MCF 10A (cell line): ENCODE measurements around the gene DNAH12. TPM values are rescaled to one million over a fixed set of nuclear protein-coding genes. Genes with fewer than 3 reads are reported as not detected.
A peak's percentile ranks its signal among the peaks of the same experiment; 100 is the strongest.

Source experiments
- Bru-seq: library from RNA; stranded (reverse); fragments of 400-500 nt; gene quantifications from one replicate; lab custom pipeline; 2021; lab: Mats Ljungman, UMichigan
- BruChase-seq, 2 experiments: library from RNA; stranded (reverse); fragments of 400-500 nt; gene quantifications; one replicate each; lab custom pipeline; 2021; lab: Mats Ljungman, UMichigan
- BruUV-seq: library from RNA; stranded (reverse); fragments of 400-500 nt; replicated peaks from 2 replicates; lab custom pipeline; 2021; lab: Mats Ljungman, UMichigan
- CTCF ChIA-PET: fragments of 300-600 bp; sonication (Branson Sonifier 250); formaldehyde crosslinking; extraction: SDS; loops from one replicate; lab custom pipeline; 2021; ENCODE audit warnings: antibody characterized with exemption, inconsistent platforms; lab: Yijun Ruan, JAX
- POLR2A ChIA-PET: fragments of 300-600, 350-650 bp; sonication (Branson Sonifier 250); formaldehyde crosslinking; extraction: SDS; loops from one replicate; lab custom pipeline; 2020; ENCODE audit warnings: antibody characterized with exemption, inconsistent platforms; lab: Yijun Ruan, JAX
- DNase-seq: peaks from one replicate; pipeline ENCODE4 v3.0.0-alpha.2; 2018; ENCODE audit not compliant: unreplicated experiment
- H3K27ac Mint-ChIP-seq: one replicate; pipeline ENCODE4 v1.8.0; 2022; ENCODE audit warnings: mild to moderate bottlenecking, low read depth, mixed read lengths; ENCODE audit not compliant: unreplicated experiment
- H3K27me3 Mint-ChIP-seq: one replicate; pipeline ENCODE4 v1.8.0; 2022; ENCODE audit warnings: mixed read lengths; ENCODE audit not compliant: insufficient read depth, unreplicated experiment
- H3K36me3 Mint-ChIP-seq: one replicate; pipeline ENCODE4 v1.8.0; 2022; ENCODE audit warnings: mild to moderate bottlenecking, moderate library complexity, mixed read lengths; ENCODE audit not compliant: insufficient read depth, unreplicated experiment
- H3K4me1 Mint-ChIP-seq: one replicate; pipeline ENCODE4 v1.8.0; 2022; ENCODE audit warnings: mixed read lengths; ENCODE audit not compliant: insufficient read depth, unreplicated experiment
- H3K4me3 Mint-ChIP-seq: one replicate; pipeline ENCODE4 v1.8.0; 2022; ENCODE audit warnings: mild to moderate bottlenecking, moderate library complexity, mixed read lengths; ENCODE audit not compliant: unreplicated experiment
- H3K9me3 Mint-ChIP-seq: one replicate; pipeline ENCODE4 v1.8.0; 2022; ENCODE audit warnings: mixed read lengths; ENCODE audit not compliant: unreplicated experiment
- CTCF ChIP-seq: fragments of 200-600 bp; IDR thresholded peaks from one replicate; pipeline ENCODE4 v1.8.0; 2022; ENCODE audit warnings: antibody characterized with exemption, mild to moderate bottlenecking; ENCODE audit not compliant: unreplicated experiment
- intact Hi-C: fragments of 100-400 bp; cut with micrococcal nuclease; formaldehyde crosslinking; loops from 2 replicates; pipeline ENCODE4 v1.14.1; 2022
- long read RNA-seq: library from polyadenylated mRNA; stranded (forward); transcript quantifications from one replicate; pipeline ENCODE4 v2.0.0, GENCODE V29; 2022
- total RNA-seq: library from RNA; stranded (reverse); gene quantifications from 2 replicates; pipeline ENCODE4 v1.2.3, GENCODE V29; 2022

DNAH12 gene
- total RNA-seq (0.47 and 0.58 TPM in 2 replicates), Bru-seq, nascent RNA (percentile 23 among the genes with signal in this experiment), BruChase-seq, experiment 1, labeled RNA remaining after a 6-hour chase (percentile 44 among the genes with signal in this experiment), BruChase-seq, experiment 2, labeled RNA remaining after a 2-hour chase (percentile 31 among the genes with signal in this experiment)
- long read RNA-seq = 0 reads

DNA sequence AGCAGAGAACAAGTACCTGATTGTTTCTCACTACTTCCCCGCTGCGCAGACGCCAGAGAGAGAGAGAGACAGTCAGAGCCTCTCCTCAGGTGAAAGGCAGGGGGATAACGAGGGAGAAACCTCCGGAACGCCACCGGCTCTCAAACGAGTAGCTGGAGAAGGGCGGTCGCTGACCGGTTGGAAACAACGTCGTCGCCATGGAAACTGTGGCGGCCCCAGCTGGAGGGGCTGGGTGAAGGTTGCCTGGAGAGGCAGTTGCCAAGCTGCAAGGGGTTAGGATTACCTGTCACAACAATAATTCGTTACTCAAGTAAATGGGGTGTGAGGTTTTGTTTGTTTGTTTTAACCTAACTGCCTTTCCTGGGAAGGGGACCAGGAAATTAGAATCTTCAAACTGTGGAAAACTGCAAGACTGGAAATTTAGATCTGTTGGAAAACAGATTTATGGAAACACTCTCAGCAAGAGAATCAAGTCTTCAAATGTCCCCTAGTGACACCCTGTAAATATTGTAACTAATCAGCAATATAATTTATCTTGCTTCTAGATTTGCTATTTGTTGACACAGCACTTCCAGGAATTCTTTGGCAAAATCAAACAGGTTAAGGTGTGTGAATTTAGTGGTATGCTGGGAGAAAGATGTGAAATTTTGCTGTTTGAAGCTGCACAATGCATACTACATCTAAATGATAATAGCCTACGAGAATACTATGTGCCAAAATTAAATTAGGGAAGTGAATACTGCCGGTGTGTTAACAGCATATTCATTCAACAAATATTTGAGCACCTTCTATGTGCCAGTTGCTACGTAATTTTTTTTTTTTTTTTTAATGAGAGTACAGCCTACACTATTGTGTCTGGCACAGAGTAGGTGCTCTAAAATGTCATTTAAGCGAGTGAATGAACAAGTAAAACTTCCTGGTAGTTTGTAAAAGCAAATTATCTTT lies at the start of gene DNAH12:
DNAH12 (minus strand) TSS at position 164 of the 945 bp plus-strand sequence. CDS start 1,474 bp downstream, outside the sequence.
- H3K36me3 Mint-ChIP-seq = no peaks in the 10 kb centered on the region
- DNase-seq = no peak
- no peaks in the 10 kb centered on the region for H3K27me3 Mint-ChIP-seq
- no peak for TF ChIP-seq CTCF
- intact Hi-C loops = no loop called here
- ChIA-PET POLR2A (interaction anchor here (3.0 kb wide), 1 partner anchor 12 kb away, joined by 20 read pairs; the partner anchor contains the start of gene PDE12), CTCF (interaction anchor here (0.7 to 0.9 kb wide), 2 partner anchors 47 to 624 kb away, joined by 3 read pairs; no protein-coding TSS in a partner anchor)
- H3K4me3 Mint-ChIP-seq = peak within 1 kb of the TSS; percentile 54
- no peaks in the 10 kb centered on the region for H3K9me3 Mint-ChIP-seq
- no peak within 1 kb of the TSS for H3K27ac Mint-ChIP-seq
- BruUV-seq = no TSS peak
- H3K4me1 Mint-ChIP-seq = no peaks in the 10 kb centered on the region

DNA sequence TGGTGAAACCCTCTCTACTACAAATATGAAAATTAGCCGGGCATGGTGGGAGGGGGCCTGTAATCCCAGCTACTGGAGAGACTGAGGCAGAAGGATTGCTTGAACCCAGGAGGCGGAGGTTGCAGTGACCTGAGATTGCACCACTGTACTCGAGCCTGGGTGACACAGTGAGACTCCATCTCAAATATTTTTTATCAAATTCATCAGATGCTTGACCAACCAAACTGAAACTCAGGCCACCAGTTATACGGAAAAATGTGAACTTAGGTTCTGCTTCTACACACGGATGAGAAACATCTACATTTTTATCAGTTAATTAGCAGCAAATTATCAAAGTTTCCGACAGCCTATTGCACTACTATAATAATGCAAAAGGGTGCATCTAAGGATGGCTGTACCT lies 48.2 kb upstream of the DNAH12 start:
- intact Hi-C loops = no loop called here
- POLR2A ChIA-PET = interaction anchor here (1.0 to 8.0 kb wide), 2 partner anchors 10 to 34 kb away, joined by 6 to 153 read pairs; partner anchors contain the start of gene PDE12
- H3K36me3 Mint-ChIP-seq = peaks cover 77% of the 10 kb centered on the region
- peak overlapping the region; percentile 60 for H3K27ac Mint-ChIP-seq
- CTCF ChIA-PET = interaction anchor here (0.7 kb wide), 1 partner anchor 506 kb away, joined by 3 read pairs; no protein-coding TSS in a partner anchor
- peak overlapping the region; percentile 45 for H3K4me3 Mint-ChIP-seq
- H3K9me3 Mint-ChIP-seq = no peaks in the 10 kb centered on the region
- no peak for DNase-seq
- no peaks in the 10 kb centered on the region for H3K27me3 Mint-ChIP-seq
- H3K4me1 Mint-ChIP-seq = peaks cover 33% of the 10 kb centered on the region
- no TSS peak for BruUV-seq
- TF ChIP-seq CTCF = no peak

GRCh38 chr3:57587905-57588304 lies 43.8 kb upstream of the DNAH12 start:
- ChIA-PET POLR2A (no interaction called here), CTCF (no interaction called here)
- no peak overlapping the region for H3K4me3 Mint-ChIP-seq
- no peak overlapping the region for H3K27ac Mint-ChIP-seq
- H3K4me1 Mint-ChIP-seq = peaks cover 22% of the 10 kb centered on the region
- no peak for TF ChIP-seq CTCF
- peaks cover 71% of the 10 kb centered on the region for H3K36me3 Mint-ChIP-seq
- no TSS peak for BruUV-seq
- no peak for DNase-seq
- no peaks in the 10 kb centered on the region for H3K27me3 Mint-ChIP-seq
- H3K9me3 Mint-ChIP-seq = no peaks in the 10 kb centered on the region
- intact Hi-C loops = no loop called here

DNA sequence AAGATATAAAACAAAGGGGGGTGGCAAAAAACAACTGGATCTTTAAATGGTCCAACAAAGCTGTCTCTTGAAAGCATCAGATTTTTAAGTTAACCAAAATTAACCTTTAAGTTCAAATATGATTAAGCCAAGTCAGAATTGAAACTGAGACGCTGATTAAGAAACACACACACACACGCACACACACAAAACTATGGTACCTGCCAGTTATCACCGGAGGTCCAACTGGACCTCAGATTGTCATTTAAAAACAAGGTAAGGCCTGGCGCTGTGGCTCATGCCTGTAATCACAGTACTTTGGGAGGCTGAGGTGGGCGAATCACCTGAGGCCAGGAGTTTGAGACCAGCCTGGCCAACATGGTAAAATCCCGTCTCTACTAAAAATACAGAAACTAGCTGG lies 42.6 kb upstream of the DNAH12 start:
- H3K36me3 Mint-ChIP-seq = peaks cover 69% of the 10 kb centered on the region
- TF ChIP-seq CTCF = no peak
- H3K9me3 Mint-ChIP-seq = no peaks in the 10 kb centered on the region
- DNase-seq = no peak
- H3K4me3 Mint-ChIP-seq = no peak overlapping the region
- H3K27ac Mint-ChIP-seq = peak overlapping the region; percentile 51
- H3K27me3 Mint-ChIP-seq = no peaks in the 10 kb centered on the region
- intact Hi-C loops = no loop called here
- no TSS peak for BruUV-seq
- POLR2A ChIA-PET = interaction anchor here (0.6 to 2.1 kb wide), 5 partner anchors 9 to 416 kb away, joined by 3 to 9 read pairs (median 3); partner anchors contain the start of gene ARF4
- peaks cover 14% of the 10 kb centered on the region for H3K4me1 Mint-ChIP-seq
- CTCF ChIA-PET = no interaction called here
